K562 (cell line): ENCODE data around the gene PRR7. TPM values are rescaled to one million over a fixed set of nuclear protein-coding genes. Genes with fewer than 3 reads are reported as not detected.

Experiments used
- BRCA1 ChIP-seq, 2 experiments: fragments of 450-650 bp in 1 of 2; sonication (generic) in 1 of 2; formaldehyde crosslinking in 1 of 2; IDR thresholded peaks; 2 replicates each; pipeline versions ENCODE4 v1.5.0 to v1.6.1; 2017 to 2020; ENCODE audit warnings: mild to moderate bottlenecking in 1 of 2, missing genetic modification reagents in 1 of 2
- CHD2 ChIP-seq: IDR thresholded peaks from 2 replicates; pipeline ENCODE4 v1.6.1; 2011; ENCODE audit warnings: low read depth, low read length
- KDM5B ChIP-seq: fragments of 200-600 bp; sonication (generic); IDR thresholded peaks from 2 replicates; pipeline ENCODE4 v1.6.1; 2012; ENCODE audit warnings: low read depth, mild to moderate bottlenecking, moderate library complexity, low read length, control low read depth, inconsistent platforms; ENCODE audit not compliant: insufficient replicate concordance
- NRF1 ChIP-seq, 2 experiments: fragments of 450-650 bp; IDR thresholded peaks in 1 of 2; conservative IDR thresholded peaks in 1 of 2; 2 replicates each; pipeline ENCODE4 v1.6.1; 2014; ENCODE audit warnings: mild to moderate bottlenecking in 2 of 2
- PRPF4 ChIP-seq: fragments of 200-400 bp; formaldehyde crosslinking; IDR thresholded peaks from one replicate; pipeline ENCODE4 v1.6.1; 2017; ENCODE audit warnings: low read length, low read depth, mild to moderate bottlenecking; ENCODE audit not compliant: insufficient read depth, poor library complexity, severe bottlenecking
- SAFB ChIP-seq: fragments of 200-400 bp; formaldehyde crosslinking; IDR thresholded peaks from 2 replicates; pipeline ENCODE4 v1.6.1; 2017; ENCODE audit warnings: low read depth, low read length, borderline replicate concordance
- SMAD4 ChIP-seq: fragments of 250-450 bp; sonication (Bioruptor Pico); conservative IDR thresholded peaks from 2 replicates; pipeline ENCODE4 v1.8.0; 2021; ENCODE audit warnings: inconsistent platforms, mild to moderate bottlenecking, moderate library complexity
- SMARCB1 ChIP-seq: IDR thresholded peaks from 2 replicates; pipeline ENCODE4 v1.6.1; 2011; ENCODE audit warnings: improper control_type of control experiment, low read depth; ENCODE audit not compliant: insufficient read length
- TEAD4 ChIP-seq, 2 experiments: sonication (generic) in 1 of 2; formaldehyde crosslinking in 1 of 2; IDR thresholded peaks; 2 replicates each; pipeline versions ENCODE4 v1.6.1 to v1.8.0; 2012 to 2022; ENCODE audit warnings: borderline replicate concordance in 1 of 2, inconsistent platforms in 1 of 2, low read length in 1 of 2, mild to moderate bottlenecking in 1 of 2, missing genetic modification reagents in 1 of 2
- YY1 ChIP-seq, 3 experiments: IDR thresholded peaks; 2 replicates each; pipeline ENCODE4 v1.6.1; 2011; ENCODE audit warnings: low read length in 2 of 3, mild to moderate bottlenecking in 2 of 3, moderate library complexity in 2 of 3, borderline replicate concordance in 1 of 3, control low read depth in 1 of 3, low read depth in 1 of 3; ENCODE audit not compliant: insufficient read depth in 3 of 3, insufficient replicate concordance in 2 of 3, control insufficient read depth in 1 of 3, insufficient read length in 1 of 3; ENCODE audit errors: extremely low read depth in 1 of 3
- ZBTB1 ChIP-seq: sonication (generic); formaldehyde crosslinking; IDR thresholded peaks from 2 replicates; pipeline ENCODE4 v1.8.1; 2023; ENCODE audit warnings: missing genetic modification reagents, low read depth, mild to moderate bottlenecking, borderline replicate concordance
- ZBTB7A ChIP-seq: IDR thresholded peaks from 2 replicates; pipeline ENCODE4 v1.6.1; 2011; ENCODE audit warnings: low read depth, mild to moderate bottlenecking, low read length, moderate library complexity, borderline replicate concordance; ENCODE audit not compliant: control insufficient read depth
- ZNF780A ChIP-seq: fragments of 250-450 bp; sonication (Bioruptor Pico); IDR thresholded peaks from 2 replicates; pipeline ENCODE4 v1.5.0; 2021; ENCODE audit warnings: mild to moderate bottlenecking
- ZNF830 ChIP-seq: fragments of 250-450 bp; sonication (Bioruptor Pico); IDR thresholded peaks from 2 replicates; pipeline ENCODE4 v1.5.0; 2021; ENCODE audit warnings: mild to moderate bottlenecking
- polyA plus RNA-seq, 8 experiments: library from polyadenylated mRNA; depleted of rRNA in 4 of 8; stranded (reverse) in 5 of 8; unstranded in 3 of 8; fragments of >200 nt; fragmentation: Nextera tagmentation in 2 of 8; fragmentation: Illumina TruSeq in 1 of 8; extraction: Ambion mirVana in 2 of 8; extraction: Trizol in 1 of 8; gene quantifications; 2 replicates each; pipeline versions ENCODE4 v1.2.1 to v1.2.3, GENCODE V29; 2011 to 2014; ENCODE audit warnings: inconsistent platforms in 1 of 8, missing spikeins in 1 of 8
- total RNA-seq, 7 experiments: library from RNA; depleted of rRNA in 6 of 7; stranded (reverse); fragments of >200 nt in 6 of 7; fragmentation: Illumina TruSeq in 2 of 7; extraction: Trizol in 2 of 7; gene quantifications; 2 replicates each; pipeline versions ENCODE4 v1.2.1 to v1.2.3, GENCODE V29; 2011 to 2021; ENCODE audit warnings: low replicate concordance in 1 of 7
- TF ChIP-seq, protein P1 (sequence below), 2 experiments: fragments of 450-650 bp; IDR thresholded peaks; 2 replicates each; pipeline ENCODE4 v1.6.1; 2018; ENCODE audit warnings: mild to moderate bottlenecking in 2 of 2, low read depth in 1 of 2; ENCODE audit not compliant: partially characterized antibody in 2 of 2
- TF ChIP-seq, protein P2 (sequence below): fragments of 250-450 bp; sonication (Bioruptor Pico); IDR thresholded peaks from 2 replicates; pipeline ENCODE4 v1.4.0; 2020
- TF ChIP-seq, protein P3 (sequence below), 2 experiments: IDR thresholded peaks; 2 replicates each; pipeline ENCODE4 v1.6.1; 2011; ENCODE audit warnings: borderline replicate concordance in 1 of 2, control low read depth in 1 of 2, low read depth in 1 of 2, low read length in 1 of 2, mild to moderate bottlenecking in 1 of 2, mixed read lengths in 1 of 2, moderate library complexity in 1 of 2; ENCODE audit not compliant: insufficient read depth in 1 of 2, insufficient read length in 1 of 2, poor library complexity in 1 of 2, severe bottlenecking in 1 of 2; ENCODE audit errors: extremely low read depth in 1 of 2

PRR7 gene
- total and polyA plus RNA-seq, 9 of the 15 experiments (the other 6 are each of a cell fraction or from before 2014, with no cell fraction given) = 0.80 to 11.3 (median 10.4) TPM; not detected in 4

DNA sequence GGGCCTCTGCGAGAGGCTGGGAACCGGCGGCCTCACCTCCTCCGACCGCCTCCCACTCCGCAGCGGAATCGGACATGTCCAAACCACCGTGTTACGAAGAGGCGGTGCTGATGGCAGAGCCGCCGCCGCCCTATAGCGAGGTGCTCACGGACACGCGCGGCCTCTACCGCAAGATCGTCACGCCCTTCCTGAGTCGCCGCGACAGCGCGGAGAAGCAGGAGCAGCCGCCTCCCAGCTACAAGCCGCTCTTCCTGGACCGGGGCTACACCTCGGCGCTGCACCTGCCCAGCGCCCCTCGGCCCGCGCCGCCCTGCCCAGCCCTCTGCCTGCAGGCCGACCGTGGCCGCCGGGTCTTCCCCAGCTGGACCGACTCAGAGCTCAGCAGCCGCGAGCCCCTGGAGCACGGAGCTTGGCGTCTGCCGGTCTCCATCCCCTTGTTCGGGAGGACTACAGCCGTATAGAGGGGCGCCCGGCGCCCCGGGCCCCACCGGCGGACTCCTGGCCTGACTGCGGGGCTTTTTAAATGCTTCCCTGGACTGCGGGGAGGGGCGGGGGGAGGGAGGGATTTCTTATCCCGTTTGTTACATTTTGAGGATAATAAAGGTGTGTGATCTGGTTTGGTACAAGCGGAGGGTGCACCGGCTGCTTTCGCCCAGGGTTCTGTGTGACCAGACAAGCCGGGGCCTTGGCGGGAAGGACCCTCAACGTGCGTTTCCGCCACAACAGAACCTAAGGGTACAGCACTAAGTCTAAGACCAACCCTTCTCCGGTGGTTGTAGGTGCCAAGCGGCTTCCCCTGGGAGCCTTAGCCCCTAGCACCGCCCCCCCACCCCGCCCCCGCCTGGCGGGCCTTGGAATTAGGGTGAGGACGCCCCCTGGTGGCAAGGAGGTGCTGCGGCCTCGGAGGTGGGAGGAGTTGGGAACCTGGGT, 9.3 kb downstream of the PRR7 start (continued):
- TF ChIP-seq, protein P1, sequence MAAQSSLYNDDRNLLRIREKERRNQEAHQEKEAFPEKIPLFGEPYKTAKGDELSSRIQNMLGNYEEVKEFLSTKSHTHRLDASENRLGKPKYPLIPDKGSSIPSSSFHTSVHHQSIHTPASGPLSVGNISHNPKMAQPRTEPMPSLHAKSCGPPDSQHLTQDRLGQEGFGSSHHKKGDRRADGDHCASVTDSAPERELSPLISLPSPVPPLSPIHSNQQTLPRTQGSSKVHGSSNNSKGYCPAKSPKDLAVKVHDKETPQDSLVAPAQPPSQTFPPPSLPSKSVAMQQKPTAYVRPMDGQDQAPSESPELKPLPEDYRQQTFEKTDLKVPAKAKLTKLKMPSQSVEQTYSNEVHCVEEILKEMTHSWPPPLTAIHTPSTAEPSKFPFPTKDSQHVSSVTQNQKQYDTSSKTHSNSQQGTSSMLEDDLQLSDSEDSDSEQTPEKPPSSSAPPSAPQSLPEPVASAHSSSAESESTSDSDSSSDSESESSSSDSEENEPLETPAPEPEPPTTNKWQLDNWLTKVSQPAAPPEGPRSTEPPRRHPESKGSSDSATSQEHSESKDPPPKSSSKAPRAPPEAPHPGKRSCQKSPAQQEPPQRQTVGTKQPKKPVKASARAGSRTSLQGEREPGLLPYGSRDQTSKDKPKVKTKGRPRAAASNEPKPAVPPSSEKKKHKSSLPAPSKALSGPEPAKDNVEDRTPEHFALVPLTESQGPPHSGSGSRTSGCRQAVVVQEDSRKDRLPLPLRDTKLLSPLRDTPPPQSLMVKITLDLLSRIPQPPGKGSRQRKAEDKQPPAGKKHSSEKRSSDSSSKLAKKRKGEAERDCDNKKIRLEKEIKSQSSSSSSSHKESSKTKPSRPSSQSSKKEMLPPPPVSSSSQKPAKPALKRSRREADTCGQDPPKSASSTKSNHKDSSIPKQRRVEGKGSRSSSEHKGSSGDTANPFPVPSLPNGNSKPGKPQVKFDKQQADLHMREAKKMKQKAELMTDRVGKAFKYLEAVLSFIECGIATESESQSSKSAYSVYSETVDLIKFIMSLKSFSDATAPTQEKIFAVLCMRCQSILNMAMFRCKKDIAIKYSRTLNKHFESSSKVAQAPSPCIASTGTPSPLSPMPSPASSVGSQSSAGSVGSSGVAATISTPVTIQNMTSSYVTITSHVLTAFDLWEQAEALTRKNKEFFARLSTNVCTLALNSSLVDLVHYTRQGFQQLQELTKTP (IDR thresholded peaks at IDR 0.05; ENCODE audit: low read depth in 1 of 2, partially characterized antibody in 2 of 2) = no peak
- TF ChIP-seq ZNF780A (CRISPR knock-in tag) (no peak), TEAD4 (IDR thresholded peaks at IDR 0.05; ENCODE audit: low read length) (peak; percentile 37; the same call in 1 of the 2 replicates), TEAD4 (CRISPR knock-in tag; IDR thresholded peaks at IDR 0.05; ENCODE audit: borderline replicate concordance) (no peak), ZBTB7A (peak; percentile 68; the same call in 1 of the 2 replicates), CHD2 (0 out of 2 replicates have a peak, but pooled peaks have one; percentile 9), KDM5B (peak; percentile 54), BRCA1 (IDR thresholded peaks at IDR 0.05) (no peak), BRCA1 (CRISPR knock-in tag; IDR thresholded peaks at IDR 0.05) (no peak), SMAD4 (CRISPR knock-in tag) (no peak), ZBTB1 (CRISPR knock-in tag) (no peak), SAFB (peak; percentile 81), ZNF830 (CRISPR knock-in tag) (peak; percentile 87; the same call in 1 of the 2 replicates), YY1 (IDR thresholded peaks at IDR 0.05; ENCODE audit: borderline replicate concordance in 1 of 3, control insufficient read depth in 1 of 3, extremely low read depth in 1 of 3, insufficient read depth in 3 of 3, insufficient read length in 1 of 3, insufficient replicate concordance in 2 of 3, low read depth in 1 of 3, low read length in 2 of 3) (peak in 2 of 3 experiments; percentile 15 to 36), NRF1 (conservative IDR thresholded peaks at IDR 0.05 in 1 of 2, IDR thresholded peaks at IDR 0.05 in 1 of 2) (no peak), SMARCB1 (no peak), PRPF4 (no peak)
- TF ChIP-seq, protein P2, sequence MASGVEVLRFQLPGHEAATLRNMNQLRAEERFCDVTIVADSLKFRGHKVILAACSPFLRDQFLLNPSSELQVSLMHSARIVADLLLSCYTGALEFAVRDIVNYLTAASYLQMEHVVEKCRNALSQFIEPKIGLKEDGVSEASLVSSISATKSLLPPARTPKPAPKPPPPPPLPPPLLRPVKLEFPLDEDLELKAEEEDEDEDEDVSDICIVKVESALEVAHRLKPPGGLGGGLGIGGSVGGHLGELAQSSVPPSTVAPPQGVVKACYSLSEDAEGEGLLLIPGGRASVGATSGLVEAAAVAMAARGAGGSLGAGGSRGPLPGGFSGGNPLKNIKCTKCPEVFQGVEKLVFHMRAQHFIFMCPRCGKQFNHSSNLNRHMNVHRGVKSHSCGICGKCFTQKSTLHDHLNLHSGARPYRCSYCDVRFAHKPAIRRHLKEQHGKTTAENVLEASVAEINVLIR (CRISPR knock-in tag) = no peak
- TF ChIP-seq, protein P3, sequence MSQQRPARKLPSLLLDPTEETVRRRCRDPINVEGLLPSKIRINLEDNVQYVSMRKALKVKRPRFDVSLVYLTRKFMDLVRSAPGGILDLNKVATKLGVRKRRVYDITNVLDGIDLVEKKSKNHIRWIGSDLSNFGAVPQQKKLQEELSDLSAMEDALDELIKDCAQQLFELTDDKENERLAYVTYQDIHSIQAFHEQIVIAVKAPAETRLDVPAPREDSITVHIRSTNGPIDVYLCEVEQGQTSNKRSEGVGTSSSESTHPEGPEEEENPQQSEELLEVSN (IDR thresholded peaks at IDR 0.05; ENCODE audit: borderline replicate concordance in 1 of 2, extremely low read depth in 1 of 2, insufficient read depth in 1 of 2, insufficient read length in 1 of 2, low read depth in 1 of 2, low read length in 1 of 2, poor library complexity in 1 of 2, severe bottlenecking in 1 of 2) = peak in 1 of 2 experiments; percentile 27
